ENCODE results near the gene IGHMBP2.

- TF ChIP-seq TAF7 (tag; IDR thresholded peaks at IDR 0.05), result no peak
- TF ChIP-seq E2F4 (CRISPR knock-in tag; IDR thresholded peaks at IDR 0.05; ENCODE audit: low read depth), result no peak
- TF ChIP-seq CTCF (IDR thresholded peaks at IDR 0.05 in 2 of 3, conservative IDR thresholded peaks at IDR 0.05 in 1 of 3; ENCODE audit: insufficient read depth in 2 of 3, low read depth in 1 of 3, low read length in 3 of 3), result no peak
- no peak for TF ChIP-seq KDM4B (IDR thresholded peaks at IDR 0.05; ENCODE audit: borderline replicate concordance in 2 of 2, low read depth in 1 of 2)
- no peak for TF ChIP-seq POLR2A (conservative IDR thresholded peaks at IDR 0.05)
- TF ChIP-seq MAFF (IDR thresholded peaks at IDR 0.05; ENCODE audit: low read length), result no peak
- no peak for TF ChIP-seq EZH2 (IDR thresholded peaks at IDR 0.05; ENCODE audit: borderline replicate concordance, low read depth, low read length)
- no peak for TF ChIP-seq TCF7L2 (IDR thresholded peaks at IDR 0.05; ENCODE audit: low read depth, low read length)
- no peak for TF ChIP-seq ZBTB17 (CRISPR knock-in tag; IDR thresholded peaks at IDR 0.05)
- no peak for TF ChIP-seq CHD2 (IDR thresholded peaks at IDR 0.05; ENCODE audit: low read depth, low read length)
- no peak for TF ChIP-seq CREB1 (IDR thresholded peaks at IDR 0.05)
- no peak for TF ChIP-seq CREB1 (CRISPR knock-in tag; IDR thresholded peaks at IDR 0.05)
Observed at GRCh38 chr11:68950762-68951161, 47.1 kb downstream of the IGHMBP2 start.
